GM18511 (cell line): Measurements from ENCODE around the gene DENND1C.

Experiments
- ATAC-seq: cut with Tn5 transposase; IDR thresholded peaks from one replicate; pipeline ENCODE4 v1.9.1; 2021; ENCODE audit warnings: mild to moderate bottlenecking, moderate library complexity; ENCODE audit not compliant: unreplicated experiment

DENND1C gene

GRCh38 chr19:6425732-6426620, 55.6 kb downstream of the DENND1C start:
- ATAC-seq = no peak

GRCh38 chr19:6424939-6425731, 56.5 kb downstream of the DENND1C start:
- peak; percentile 89 for ATAC-seq

DNA sequence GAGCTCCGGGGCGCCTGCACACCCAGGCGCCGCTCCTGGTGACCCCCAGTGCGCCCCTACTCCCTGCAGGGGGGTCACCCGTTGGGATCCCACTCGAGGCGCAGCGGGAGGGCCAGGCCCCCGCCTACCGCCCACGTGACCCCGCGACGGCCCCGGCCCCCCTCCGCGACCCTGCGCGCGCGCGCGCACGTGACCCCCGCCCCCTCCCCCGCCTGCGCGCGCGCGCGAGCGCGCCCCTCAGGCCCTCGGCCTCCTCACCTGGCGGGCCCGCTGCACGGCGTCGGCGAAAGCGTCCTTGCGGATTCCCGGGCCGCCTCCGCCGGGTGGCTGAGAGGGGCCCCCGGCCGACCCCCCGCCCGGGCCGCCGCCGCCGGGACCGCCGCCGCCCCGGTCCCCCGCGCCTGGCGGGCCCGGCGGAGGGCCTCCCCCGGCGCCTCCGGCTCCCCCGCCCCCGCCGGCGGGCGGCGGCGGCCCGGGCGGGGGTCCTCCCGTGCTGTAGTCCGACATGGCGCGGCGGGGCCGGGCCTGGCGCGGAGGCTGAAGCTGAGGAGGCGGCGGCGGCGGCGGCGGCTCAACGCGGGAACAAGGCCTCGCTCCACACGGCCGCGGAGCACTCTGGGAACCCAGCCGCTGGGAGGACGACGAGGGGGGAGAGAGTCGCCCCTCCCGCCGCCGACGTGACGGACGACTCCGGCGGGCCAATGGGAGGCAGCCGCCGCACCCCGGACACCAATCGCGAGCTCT, 57.2 kb downstream of the DENND1C start, which contains the start of gene KHSRP:
Gene KHSRP (minus strand): TSS at position 617 of the 744 bp plus-strand sequence. CDS start 110 bp downstream, at position 507.
- no peak for ATAC-seq

- ATAC-seq = no peak
Measured at GRCh38 chr19:6423499-6424194, 57.9 kb downstream of the DENND1C start.

DNA sequence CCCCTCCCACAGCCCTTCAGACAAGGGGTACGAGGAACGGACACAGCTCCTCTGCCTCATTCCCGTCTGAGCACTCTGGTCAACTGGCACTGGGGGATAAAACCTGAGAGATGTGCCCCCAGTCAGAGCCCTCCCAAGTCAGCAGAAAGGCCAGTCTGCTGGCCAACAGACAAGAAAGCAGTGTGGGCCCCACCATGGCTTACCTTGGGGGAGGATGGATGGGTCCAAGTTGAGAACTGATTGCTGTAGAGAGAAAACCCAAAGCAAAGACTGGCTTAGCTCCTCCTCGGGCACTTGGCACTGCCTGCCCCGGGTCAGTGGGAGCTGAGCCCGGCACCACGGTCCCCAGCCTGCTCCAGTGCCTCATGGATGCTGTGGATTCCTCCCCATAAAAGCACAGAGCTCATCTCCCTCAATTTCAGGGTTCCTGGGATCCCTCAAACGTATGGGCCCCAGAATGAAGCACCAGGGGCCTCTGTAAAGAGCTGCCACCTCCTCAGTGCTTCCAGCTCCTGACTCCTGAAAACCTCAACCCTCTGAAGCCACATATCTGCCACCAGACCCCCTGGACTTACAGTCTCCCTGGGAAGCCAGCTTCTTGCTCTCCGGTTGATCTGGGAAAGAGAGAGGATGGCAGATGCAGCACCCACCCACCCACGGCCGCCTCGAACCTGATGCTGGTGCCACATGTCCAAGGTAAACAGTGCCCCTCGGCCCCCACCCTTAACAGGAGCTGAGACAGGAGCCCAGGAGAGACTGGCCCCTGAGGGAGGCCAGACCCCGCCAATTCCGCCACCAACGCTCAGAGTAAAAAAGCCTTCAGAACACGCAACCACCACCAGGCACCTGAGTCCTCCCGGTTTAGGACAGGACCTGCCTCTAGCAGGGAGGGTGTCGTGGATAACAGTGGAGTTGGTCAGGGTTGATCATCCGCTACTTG, 60.2 kb downstream of the DENND1C start:
- no peak for ATAC-seq

DNA sequence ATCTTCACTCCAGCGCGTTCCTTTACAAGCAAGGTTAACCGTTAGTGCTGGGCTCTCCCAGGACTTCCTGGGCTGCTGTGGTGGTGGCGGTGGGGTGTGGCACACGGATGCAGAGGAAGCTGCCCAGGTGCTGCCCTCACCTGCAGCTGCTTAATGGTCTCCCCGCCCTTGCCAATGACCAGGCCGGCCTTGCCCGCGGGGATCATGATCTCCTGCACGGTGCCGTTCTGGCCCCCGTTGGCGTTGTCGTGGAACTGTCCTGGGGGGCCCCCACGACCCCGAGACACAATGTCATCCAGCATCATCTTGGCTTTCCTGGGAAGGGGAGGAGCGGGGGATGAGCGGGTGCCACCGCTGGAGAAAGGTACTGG, 63.0 kb downstream of the DENND1C start:
- no peak for ATAC-seq

GRCh38 chr19:6417713-6418561, 63.6 kb downstream of the DENND1C start:
- ATAC-seq = no peak
